Endothelial cell of umbilical vein (primary cell): Measurements from ENCODE around the gene TCN2. TPM values are rescaled to one million over a fixed set of nuclear protein-coding genes. Genes with fewer than 3 reads are reported as not detected.

Source experiments
- BruUV-seq: library from RNA; stranded (reverse); fragments of 400-500 nt; replicated peaks from 2 replicates; lab custom pipeline; 2021; lab: Mats Ljungman, UMichigan
- CTCF ChIA-PET: fragments of 300-600, 350-600 bp; sonication (Branson Sonifier 250); formaldehyde crosslinking; loops from one replicate; lab custom pipeline; 2021; ENCODE audit warnings: antibody characterized with exemption, inconsistent platforms; lab: Charles Lee
- POLR2A ChIA-PET: fragments of 300-600, 350-600 bp; sonication (Branson Sonifier 250); formaldehyde crosslinking; loops from one replicate; lab custom pipeline; 2021; ENCODE audit warnings: antibody characterized with exemption, inconsistent platforms; lab: Charles Lee
- DNase-seq: peaks from one replicate; pipeline ENCODE4 v3.0.0-alpha.2; 2011; ENCODE audit warnings: low read depth, low spot score
- FAIRE-seq: peaks from 2 replicates; lab custom pipeline; 2011; peaks lifted over from hg19 to GRCh38; lab: Jason Lieb, UNC
- H2AFZ ChIP-seq: 2 replicates; pipeline ENCODE4 v1.6.0; 2012; ENCODE audit warnings: low read depth, low read length, control low read depth, inconsistent platforms
- H3K27ac ChIP-seq: 2 replicates; pipeline ENCODE4 v1.5.1; 2011; ENCODE audit warnings: low read depth, mild to moderate bottlenecking, control low read depth, low read length, moderate library complexity; ENCODE audit not compliant: insufficient read depth
- H3K27me3 ChIP-seq, 2 experiments: 2 replicates each; pipeline versions ENCODE4 v1.6.0 to v1.6.1; 2011; ENCODE audit warnings: low read length in 2 of 2, mixed read lengths in 1 of 2; ENCODE audit not compliant: control insufficient read depth in 2 of 2, insufficient read depth in 2 of 2
- H3K36me3 ChIP-seq, 2 experiments: 2 replicates in 1 of 2; 3 replicates in 1 of 2; pipeline ENCODE4 v1.5.1; 2011; ENCODE audit warnings: low read length in 2 of 2, mild to moderate bottlenecking in 1 of 2, moderate library complexity in 1 of 2; ENCODE audit not compliant: control insufficient read depth in 2 of 2, insufficient read depth in 2 of 2; ENCODE audit errors: extremely low read depth in 1 of 2
- H3K4me1 ChIP-seq: 3 replicates; pipeline ENCODE4 v1.5.1; 2011; ENCODE audit warnings: mild to moderate bottlenecking, low read length; ENCODE audit not compliant: control insufficient read depth, insufficient read depth; ENCODE audit errors: extremely low read depth
- H3K4me2 ChIP-seq: 2 replicates; pipeline ENCODE4 v1.6.1; 2011; ENCODE audit warnings: low read length, control low read depth, mixed read lengths; ENCODE audit not compliant: insufficient read depth
- H3K4me3 ChIP-seq, 3 experiments: fragments of 200-600 bp in 1 of 3; sonication (generic), shearing (Covaris generic) in 1 of 3; replicated peaks in 1 of 3; 2 replicates each; pipeline ENCODE4 v1.5.1; 2011 to 2016; ENCODE audit warnings: control low read depth in 3 of 3, low read length in 3 of 3, mild to moderate bottlenecking in 2 of 3, inconsistent platforms in 1 of 3, low read depth in 1 of 3, moderate library complexity in 1 of 3; ENCODE audit not compliant: insufficient read depth in 1 of 3
- H3K79me2 ChIP-seq: 2 replicates; pipeline ENCODE4 v1.6.0; 2012; ENCODE audit warnings: low read length, inconsistent platforms; ENCODE audit not compliant: control insufficient read depth, insufficient read depth
- H3K9ac ChIP-seq: replicated peaks from 2 replicates; pipeline ENCODE3; 2011; ENCODE audit warnings: low read length, control low read depth; ENCODE audit not compliant: insufficient read depth; ENCODE audit errors: extremely low read depth
- H3K9me1 ChIP-seq: replicated peaks from 3 replicates; pipeline ENCODE4 v1.6.0; 2011; ENCODE audit warnings: mild to moderate bottlenecking, low read length; ENCODE audit not compliant: control insufficient read depth, insufficient read depth; ENCODE audit errors: extremely low read depth
- H3K9me3 ChIP-seq: replicated peaks from 2 replicates; pipeline ENCODE4 v1.5.1; 2012; ENCODE audit warnings: low read length, inconsistent platforms; ENCODE audit not compliant: control insufficient read depth, insufficient read depth
- H4K20me1 ChIP-seq: replicated peaks from 2 replicates; pipeline ENCODE3; 2011; ENCODE audit warnings: mild to moderate bottlenecking, low read length; ENCODE audit not compliant: control insufficient read depth, insufficient read depth; ENCODE audit errors: extremely low read depth
- EZH2 ChIP-seq: IDR thresholded peaks from 2 replicates; pipeline ENCODE4 v1.6.1; 2012; ENCODE audit warnings: borderline replicate concordance, low read depth, mild to moderate bottlenecking, moderate library complexity, low read length, inconsistent platforms; ENCODE audit not compliant: severe bottlenecking
- FOS ChIP-seq: IDR thresholded peaks from 2 replicates; pipeline ENCODE4 v1.6.1; 2011; ENCODE audit warnings: mild to moderate bottlenecking, low read length, moderate library complexity, borderline replicate concordance; ENCODE audit not compliant: insufficient read depth
- GATA2 ChIP-seq: IDR thresholded peaks from 2 replicates; pipeline ENCODE4 v1.7.0; 2011; ENCODE audit warnings: low read depth, mild to moderate bottlenecking, moderate library complexity, mixed read lengths, low read length; ENCODE audit not compliant: insufficient read length, insufficient read depth
- JUN ChIP-seq: IDR thresholded peaks from 2 replicates; pipeline ENCODE4 v1.6.1; 2011; ENCODE audit warnings: borderline replicate concordance, low read depth; ENCODE audit not compliant: insufficient read length, insufficient read depth
- MAX ChIP-seq: IDR thresholded peaks from 2 replicates; pipeline ENCODE4 v1.6.1; 2011; ENCODE audit not compliant: insufficient read depth, insufficient read length
- MYC ChIP-seq: IDR thresholded peaks from one replicate; pipeline ENCODE4 v1.6.1; 2011; ENCODE audit warnings: mild to moderate bottlenecking, low read depth, low read length
- POLR2A ChIP-seq: IDR thresholded peaks from 2 replicates; pipeline ENCODE4 v1.6.1; 2012; ENCODE audit warnings: low read depth, mild to moderate bottlenecking, control low read depth, low read length
- POLR2AphosphoS5 ChIP-seq: IDR thresholded peaks from 2 replicates; pipeline ENCODE4 v1.6.1; 2012; ENCODE audit warnings: low read depth, mild to moderate bottlenecking, control low read depth, low read length, moderate library complexity; ENCODE audit not compliant: insufficient read depth
- dilution Hi-C: fragments of 300-500 bp; cut with MboI; formaldehyde crosslinking; loops from one replicate; pipeline ENCODE4 v1.15.0; 2019; ENCODE audit warnings: low sequenced_read_pairs; ENCODE audit not compliant: extremely low pct_ligation_motif_present
- intact Hi-C: fragments of 100-400 bp; cut with micrococcal nuclease; formaldehyde crosslinking; loops from one replicate; pipeline ENCODE4 v1.10.0; 2022
- polyA plus RNA-seq, 4 experiments: library from polyadenylated mRNA; depleted of rRNA in 3 of 4; stranded (reverse) in 3 of 4; unstranded in 1 of 4; fragments of >200 nt; gene quantifications; 2 replicates each; pipeline versions ENCODE4 v1.2.1 to v1.2.3, GENCODE V29; 2011 to 2012; ENCODE audit warnings: missing spikeins in 1 of 4
- total RNA-seq: library from RNA; stranded (reverse); gene quantifications from 2 replicates; pipeline ENCODE4 v1.2.3, GENCODE V29; 2021
- TF ChIP-seq, protein P1 (sequence below), 2 donors: IDR thresholded peaks; 1 replicate in 1 of 2; 2 replicates in 1 of 2; pipeline ENCODE4 v1.5.1; 2011; ENCODE audit warnings: low read length in 2 of 2, mild to moderate bottlenecking in 2 of 2, moderate library complexity in 2 of 2, control low read depth in 1 of 2, inconsistent platforms in 1 of 2, low read depth in 1 of 2; ENCODE audit not compliant: insufficient read depth in 1 of 2; ENCODE audit errors: extremely low read depth in 1 of 2

TCN2 gene
- total and polyA plus RNA-seq, 2 donors (not counting 3 experiments of a cell fraction or from before 2014, with no cell fraction given): 80.6 to 188 TPM

- Histone ChIP-seq H3K9me3 (no peaks in the 10 kb centered on the region), H2AFZ (no peak overlapping the region), H3K4me2 (no peak overlapping the region), H4K20me1 (no peaks in the 10 kb centered on the region), H3K79me2 (no peaks in the 10 kb centered on the region), H3K9me1 (no peaks in the 10 kb centered on the region), H3K27me3 (no peaks in the 10 kb centered on the region), H3K27ac (no peak overlapping the region), H3K9ac (no peak overlapping the region), H3K4me1 (peaks cover under 1% of the 10 kb centered on the region), H3K4me3 (no peak overlapping the region), H3K36me3 (no peaks in the 10 kb centered on the region)
- TF ChIP-seq GATA2: no peak
- no peak for TF ChIP-seq EZH2
- TF ChIP-seq POLR2AphosphoS5: no peak
- DNase-seq (no peak), FAIRE-seq (no peak)
- intact Hi-C loops (no loop called here), dilution Hi-C loops (no loop called here)
- no TSS peak for BruUV-seq
- CTCF ChIA-PET: interaction anchor here (0.5 to 1.3 kb wide), 3 partner anchors 30 to 267 kb away, joined by 3 read pairs; no protein-coding TSS in a partner anchor
- POLR2A ChIA-PET: no interaction called here
Observed at GRCh38 chr22:30655532-30655931, 48.6 kb downstream of the TCN2 start.

GRCh38 chr22:30662040-30662439 is 55.1 kb downstream of the TCN2 start:
- Histone ChIP-seq H3K9ac (no peak overlapping the region), H3K27ac (no peak overlapping the region), H3K79me2 (no peaks in the 10 kb centered on the region), H2AFZ (no peak overlapping the region), H3K4me3 (no peak overlapping the region), H3K4me2 (no peak overlapping the region), H3K9me1 (no peaks in the 10 kb centered on the region), H3K4me1 (peaks cover 6% of the 10 kb centered on the region), H3K9me3 (no peaks in the 10 kb centered on the region), H4K20me1 (no peaks in the 10 kb centered on the region), H3K36me3 (peaks cover 0 to 15% of the 10 kb centered on the region in 2 experiments), H3K27me3 (no peaks in the 10 kb centered on the region)
- CTCF ChIA-PET: interaction anchor here (1.5 to 3.5 kb wide), 3 partner anchors 22 to 93 kb away, joined by 3 to 17 read pairs (median 15); partner anchors contain the start of gene SLC35E4
- FAIRE-seq (no peak), DNase-seq (no peak)
- TF ChIP-seq MAX (no peak), EZH2 (no peak), MYC (no peak), FOS (no peak), POLR2A (no peak), POLR2AphosphoS5 (no peak), GATA2 (no peak), JUN (no peak)
- TF ChIP-seq, protein P1, sequence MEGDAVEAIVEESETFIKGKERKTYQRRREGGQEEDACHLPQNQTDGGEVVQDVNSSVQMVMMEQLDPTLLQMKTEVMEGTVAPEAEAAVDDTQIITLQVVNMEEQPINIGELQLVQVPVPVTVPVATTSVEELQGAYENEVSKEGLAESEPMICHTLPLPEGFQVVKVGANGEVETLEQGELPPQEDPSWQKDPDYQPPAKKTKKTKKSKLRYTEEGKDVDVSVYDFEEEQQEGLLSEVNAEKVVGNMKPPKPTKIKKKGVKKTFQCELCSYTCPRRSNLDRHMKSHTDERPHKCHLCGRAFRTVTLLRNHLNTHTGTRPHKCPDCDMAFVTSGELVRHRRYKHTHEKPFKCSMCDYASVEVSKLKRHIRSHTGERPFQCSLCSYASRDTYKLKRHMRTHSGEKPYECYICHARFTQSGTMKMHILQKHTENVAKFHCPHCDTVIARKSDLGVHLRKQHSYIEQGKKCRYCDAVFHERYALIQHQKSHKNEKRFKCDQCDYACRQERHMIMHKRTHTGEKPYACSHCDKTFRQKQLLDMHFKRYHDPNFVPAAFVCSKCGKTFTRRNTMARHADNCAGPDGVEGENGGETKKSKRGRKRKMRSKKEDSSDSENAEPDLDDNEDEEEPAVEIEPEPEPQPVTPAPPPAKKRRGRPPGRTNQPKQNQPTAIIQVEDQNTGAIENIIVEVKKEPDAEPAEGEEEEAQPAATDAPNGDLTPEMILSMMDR (IDR thresholded peaks at IDR 0.05; ENCODE audit: extremely low read depth in 1 of 2, insufficient read depth in 1 of 2, low read depth in 1 of 2, low read length in 2 of 2): no peak
- POLR2A ChIA-PET: interaction anchor here (0.6 kb wide), 1 partner anchor 53 kb away, joined by 4 read pairs; no protein-coding TSS in a partner anchor
- dilution Hi-C loops (no loop called here), intact Hi-C loops (no loop called here)
- BruUV-seq: no TSS peak
